Testis (tissue), 3 donors: Measurements from ENCODE around the gene PPOX. TPM values are rescaled to one million over a fixed set of nuclear protein-coding genes. Genes with fewer than 3 reads are reported as not detected.

Experiments
- DNase-seq: peaks from one replicate; pipeline ENCODE4 v3.0.0-alpha.2; 2019
- H3K27ac ChIP-seq, 2 donors: fragments of 200-600 bp; sonication (generic); one replicate each; pipeline ENCODE4 v1.5.1; 2019
- H3K27me3 ChIP-seq: fragments of 200-600 bp; sonication (generic); one replicate; pipeline ENCODE4 v1.5.1; 2019
- H3K36me3 ChIP-seq: fragments of 200-600 bp; sonication (generic); one replicate; pipeline ENCODE4 v1.5.1; 2017; ENCODE audit warnings: low read depth; ENCODE audit errors: missing control alignments
- H3K4me1 ChIP-seq: fragments of 200-600 bp; sonication (generic); one replicate; pipeline ENCODE4 v1.5.1; 2019
- H3K4me3 ChIP-seq, 2 donors: fragments of 200-600 bp; sonication (generic); one replicate each; pipeline ENCODE4 v1.5.1; 2017 to 2019
- H3K9me3 ChIP-seq: fragments of 200-600 bp; sonication (generic); one replicate; pipeline ENCODE4 v1.5.1; 2017
- CTCF ChIP-seq, 3 experiments: fragments of 450-650 bp in 2 of 3; fragments of 200-600 bp in 1 of 3; sonication (generic) in 1 of 3; IDR thresholded peaks; one replicate each; pipeline ENCODE4 v1.5.1; 2016 to 2019; ENCODE audit warnings: antibody characterized with exemption in 3 of 3, mild to moderate bottlenecking in 2 of 3, moderate library complexity in 1 of 3
- POLR2A ChIP-seq: fragments of 450-650 bp; IDR thresholded peaks from one replicate; pipeline ENCODE4 v1.6.1; 2017; ENCODE audit warnings: antibody characterized with exemption, mild to moderate bottlenecking, moderate library complexity
- WGBS, 2 donors: methylation state at CpG; one replicate each; pipeline ENCODE4 v1.1.5; 2018; 5-methylcytosine and 5-hydroxymethylcytosine counted together
- intact Hi-C: fragments of 100-400 bp; cut with DNase I; formaldehyde crosslinking; loops from one replicate; pipeline ENCODE4 v1.15.1; 2023; ENCODE audit warnings: low total_unique reads
- polyA plus RNA-seq: library from polyadenylated mRNA; stranded (reverse); fragments of 350-450 nt; fragmentation: Illumina TruSeq; extraction: RNeasy Lipid Tissue Mini Kit (QIAGEN cat#74804); gene quantifications from one replicate; pipeline ENCODE4 v1.2.3, GENCODE V29; 2014; ENCODE audit warnings: low read depth, low replicate concordance; ENCODE audit not compliant: insufficient read depth
- total RNA-seq, 2 donors: library from RNA; depleted of rRNA; stranded (reverse); fragments of >200 nt; gene quantifications; one replicate each; pipeline ENCODE4 v1.2.3, GENCODE V29; 2016

Gene PPOX
- total and polyA plus RNA-seq, 3 donors from 2014 or later = 19.5 to 24.8 (median 20.5) TPM

- peaks cover 14% of the 10 kb centered on the region for H3K4me1 ChIP-seq
- 83 to 86% methylated on average over 4 of the region's 4 CpGs for WGBS, 2 donors
- no peak overlapping the region for H3K4me3 ChIP-seq
- H3K36me3 ChIP-seq = no peaks in the 10 kb centered on the region
- TF ChIP-seq CTCF (IDR thresholded peaks at IDR 0.05) (no peak), POLR2A (no peak)
- intact Hi-C loops = no loop called here
- no peak overlapping the region for H3K27ac ChIP-seq
- H3K27me3 ChIP-seq = no peaks in the 10 kb centered on the region
- H3K9me3 ChIP-seq = no peaks in the 10 kb centered on the region
- no peak for DNase-seq
These were observed 37.4 kb upstream of the PPOX start for GRCh38 chr1:161128591-161129420.

- no peak overlapping the region for H3K27ac ChIP-seq
- 5 to 17% methylated on average over 1 of the region's 1 CpG for WGBS, 2 donors
- H3K27me3 ChIP-seq = no peaks in the 10 kb centered on the region
- H3K9me3 ChIP-seq = no peaks in the 10 kb centered on the region
- intact Hi-C loops = no loop called here
- no peak overlapping the region for H3K4me3 ChIP-seq
- no peaks in the 10 kb centered on the region for H3K36me3 ChIP-seq
- peaks cover 19% of the 10 kb centered on the region for H3K4me1 ChIP-seq
- TF ChIP-seq CTCF (IDR thresholded peaks at IDR 0.05) (no peak), POLR2A (no peak)
- no peak for DNase-seq
These were observed 36.0 kb upstream of the PPOX start for GRCh38 chr1:161130266-161130665.

GRCh38 chr1:161131523-161132409 is 34.5 kb upstream of the PPOX start:
- no peaks in the 10 kb centered on the region for H3K9me3 ChIP-seq
- peak; percentile 42 for DNase-seq
- H3K27me3 ChIP-seq = no peaks in the 10 kb centered on the region
- H3K27ac ChIP-seq = peak overlapping the region; percentile 88 to 98
- intact Hi-C loops = no loop called here
- peaks cover 19% of the 10 kb centered on the region for H3K4me1 ChIP-seq
- H3K36me3 ChIP-seq = no peaks in the 10 kb centered on the region
- TF ChIP-seq CTCF (IDR thresholded peaks at IDR 0.05) (no peak), POLR2A (no peak)
- WGBS, 2 donors = 0 to 2% methylated on average over 22 of the region's 22 CpGs
- peak overlapping the region; percentile 85 to 89 for H3K4me3 ChIP-seq

- 0 to 1% methylated on average over 31 to 51 of the region's 68 CpGs for WGBS, 2 donors
These were observed 33.6 kb upstream of the PPOX start, which contains the start of gene DEDD for GRCh38 chr1:161132410-161133219. TSS of gene DEDD (minus strand) at chr1:161132667. CDS start at chr1:161124462, 8,205 bp downstream.

More at GRCh38 chr1:161132410-161133219, 33.6 kb upstream of the PPOX start, which contains the start of gene DEDD:
- peak; percentile 96 for DNase-seq
- H3K27me3 ChIP-seq = no peaks in the 10 kb centered on the region
- no peaks in the 10 kb centered on the region for H3K36me3 ChIP-seq
- H3K9me3 ChIP-seq = no peaks in the 10 kb centered on the region
- peak within 1 kb of the TSS; percentile 85 to 89 for H3K4me3 ChIP-seq
- peak within 1 kb of the TSS; percentile 88 to 98 for H3K27ac ChIP-seq
- intact Hi-C loops = no loop called here
- peaks cover 20% of the 10 kb centered on the region for H3K4me1 ChIP-seq
- TF ChIP-seq CTCF (IDR thresholded peaks at IDR 0.05) (no peak), POLR2A (no peak)
